Caco-2 (cell line): ENCODE measurements around the gene GABPB1. TPM values are rescaled to one million over a fixed set of nuclear protein-coding genes. Genes with fewer than 3 reads are reported as not detected.

Experiments used
- BruUV-seq: library from RNA; stranded (reverse); fragments of 400-500 nt; replicated peaks from 2 replicates; lab custom pipeline; 2021; lab: Mats Ljungman, UMichigan
- CTCF ChIA-PET: fragments of 300-600 bp; sonication (Branson Sonifier 250); formaldehyde crosslinking; loops from one replicate; lab custom pipeline; 2022; ENCODE audit warnings: antibody characterized with exemption; lab: Charles Lee
- POLR2A ChIA-PET: fragments of 300-600 bp; sonication (Branson Sonifier 250); formaldehyde crosslinking; loops from one replicate; lab custom pipeline; 2022; ENCODE audit warnings: antibody characterized with exemption; lab: Charles Lee
- DNase-seq, 2 experiments: peaks; one replicate each; pipeline versions ENCODE4 v3.0.0 to v3.0.0-alpha.2; 2020 to 2022
- H3K27me3 ChIP-seq: replicated peaks from 2 replicates; pipeline ENCODE4 v1.6.0; 2011; ENCODE audit warnings: low read length; ENCODE audit not compliant: control insufficient read depth, insufficient read depth
- H3K36me3 ChIP-seq: 2 replicates; pipeline ENCODE4 v1.5.1; 2011; ENCODE audit warnings: low read length; ENCODE audit not compliant: control insufficient read depth, insufficient read depth
- H3K4me1 ChIP-seq: fragments of 250-450 bp; sonication (Bioruptor Pico); 2 replicates; pipeline ENCODE4 v1.5.1; 2020; ENCODE audit warnings: mild to moderate bottlenecking
- H3K4me3 ChIP-seq: 2 replicates; pipeline ENCODE4 v1.5.1; 2011; ENCODE audit warnings: low read depth, mild to moderate bottlenecking, control low read depth, low read length
- H3K9me3 ChIP-seq: fragments of 250-450 bp; sonication (Bioruptor Pico); 2 replicates; pipeline ENCODE4 v1.5.1; 2020; ENCODE audit warnings: mild to moderate bottlenecking, moderate library complexity
- H3K27ac Mint-ChIP-seq: one replicate; pipeline ENCODE4 v1.8.0; 2022; ENCODE audit warnings: mixed read lengths; ENCODE audit not compliant: unreplicated experiment
- H3K27me3 Mint-ChIP-seq: one replicate; pipeline ENCODE4 v1.8.0; 2022; ENCODE audit warnings: mixed read lengths; ENCODE audit not compliant: insufficient read depth, unreplicated experiment
- H3K36me3 Mint-ChIP-seq: one replicate; pipeline ENCODE4 v1.8.0; 2022; ENCODE audit warnings: mild to moderate bottlenecking, mixed read lengths; ENCODE audit not compliant: insufficient read depth, unreplicated experiment
- H3K4me1 Mint-ChIP-seq: one replicate; pipeline ENCODE4 v1.8.0; 2022; ENCODE audit warnings: low read depth, mixed read lengths; ENCODE audit not compliant: unreplicated experiment
- H3K4me3 Mint-ChIP-seq: one replicate; pipeline ENCODE4 v1.8.0; 2022; ENCODE audit warnings: mild to moderate bottlenecking, moderate library complexity, mixed read lengths; ENCODE audit not compliant: unreplicated experiment
- H3K9me3 Mint-ChIP-seq: one replicate; pipeline ENCODE4 v1.8.0; 2022; ENCODE audit warnings: mixed read lengths; ENCODE audit not compliant: unreplicated experiment
- intact Hi-C: fragments of 100-400 bp; cut with micrococcal nuclease; formaldehyde crosslinking; loops from one replicate; pipeline ENCODE4 v1.10.0; 2022; ENCODE audit not compliant: unreplicated experiment
- total RNA-seq: library from RNA; stranded (reverse); gene quantifications from 2 replicates; pipeline ENCODE4 v1.2.3, GENCODE V29; 2022
- TF ChIP-seq, protein P1 (sequence below), 2 experiments: fragments of 200-600 bp in 1 of 2; IDR thresholded peaks; 1 replicate in 1 of 2; 2 replicates in 1 of 2; pipeline versions ENCODE4 v1.5.1 to v1.8.0; 2011 to 2022; ENCODE audit warnings: antibody characterized with exemption in 1 of 2, control low read depth in 1 of 2, inconsistent platforms in 1 of 2, low read depth in 1 of 2, low read length in 1 of 2, mild to moderate bottlenecking in 1 of 2, moderate library complexity in 1 of 2; ENCODE audit not compliant: insufficient read depth in 1 of 2, severe bottlenecking in 1 of 2, unreplicated experiment in 1 of 2

The GABPB1 gene
- total RNA-seq, 1 experiment from 2014 or later, result 44.7 TPM

DNA sequence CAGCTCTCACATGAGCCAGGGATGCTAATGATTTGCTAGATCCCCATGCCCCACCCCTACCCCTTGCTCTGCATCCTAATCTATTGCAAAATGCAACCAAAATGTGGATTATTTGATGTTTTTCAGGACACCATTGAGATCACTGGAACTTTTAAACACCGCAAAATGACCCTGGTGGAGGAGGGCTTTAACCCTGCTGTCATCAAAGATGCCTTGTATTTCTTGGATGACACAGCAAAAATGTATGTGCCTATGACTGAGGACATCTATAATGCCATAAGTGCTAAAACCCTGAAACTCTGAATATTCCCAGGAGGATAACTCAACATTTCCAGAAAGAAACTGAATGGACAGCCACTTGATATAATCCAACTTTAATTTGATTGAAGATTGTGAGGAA is 119.2 kb downstream of the GABPB1 start:
- TF ChIP-seq, protein P1, sequence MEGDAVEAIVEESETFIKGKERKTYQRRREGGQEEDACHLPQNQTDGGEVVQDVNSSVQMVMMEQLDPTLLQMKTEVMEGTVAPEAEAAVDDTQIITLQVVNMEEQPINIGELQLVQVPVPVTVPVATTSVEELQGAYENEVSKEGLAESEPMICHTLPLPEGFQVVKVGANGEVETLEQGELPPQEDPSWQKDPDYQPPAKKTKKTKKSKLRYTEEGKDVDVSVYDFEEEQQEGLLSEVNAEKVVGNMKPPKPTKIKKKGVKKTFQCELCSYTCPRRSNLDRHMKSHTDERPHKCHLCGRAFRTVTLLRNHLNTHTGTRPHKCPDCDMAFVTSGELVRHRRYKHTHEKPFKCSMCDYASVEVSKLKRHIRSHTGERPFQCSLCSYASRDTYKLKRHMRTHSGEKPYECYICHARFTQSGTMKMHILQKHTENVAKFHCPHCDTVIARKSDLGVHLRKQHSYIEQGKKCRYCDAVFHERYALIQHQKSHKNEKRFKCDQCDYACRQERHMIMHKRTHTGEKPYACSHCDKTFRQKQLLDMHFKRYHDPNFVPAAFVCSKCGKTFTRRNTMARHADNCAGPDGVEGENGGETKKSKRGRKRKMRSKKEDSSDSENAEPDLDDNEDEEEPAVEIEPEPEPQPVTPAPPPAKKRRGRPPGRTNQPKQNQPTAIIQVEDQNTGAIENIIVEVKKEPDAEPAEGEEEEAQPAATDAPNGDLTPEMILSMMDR (IDR thresholded peaks at IDR 0.05; ENCODE audit: insufficient read depth in 1 of 2, low read depth in 1 of 2, low read length in 1 of 2, severe bottlenecking in 1 of 2, unreplicated experiment in 1 of 2), result no peak
- Mint-ChIP-seq H3K27me3 (no peaks in the 10 kb centered on the region), H3K9me3 (no peaks in the 10 kb centered on the region), H3K27ac (no peak overlapping the region), H3K36me3 (no peaks in the 10 kb centered on the region), H3K4me3 (no peak overlapping the region), H3K4me1 (no peaks in the 10 kb centered on the region)
- Histone ChIP-seq H3K36me3 (no peaks in the 10 kb centered on the region), H3K9me3 (no peaks in the 10 kb centered on the region), H3K4me1 (no peaks in the 10 kb centered on the region), H3K27me3 (no peaks in the 10 kb centered on the region), H3K4me3 (no peak overlapping the region)
- POLR2A ChIA-PET, result no interaction called here
- intact Hi-C loops, result no loop called here
- no peak for DNase-seq
- BruUV-seq, result no TSS peak
- CTCF ChIA-PET, result no interaction called here

GRCh38 chr15:50234764-50235163 is 120.2 kb downstream of the GABPB1 start:
- ChIA-PET POLR2A (no interaction called here), CTCF (no interaction called here)
- no peaks in the 10 kb centered on the region for H3K36me3 Mint-ChIP-seq
- Histone ChIP-seq H3K9me3 (no peaks in the 10 kb centered on the region), H3K36me3 (no peaks in the 10 kb centered on the region), H3K4me1 (no peaks in the 10 kb centered on the region), H3K27me3 (no peaks in the 10 kb centered on the region), H3K4me3 (no peak overlapping the region)
- BruUV-seq, result no TSS peak
- H3K9me3 Mint-ChIP-seq, result no peaks in the 10 kb centered on the region
- H3K27ac Mint-ChIP-seq, result no peak overlapping the region
- intact Hi-C loops, result no loop called here
- no peak for DNase-seq
- TF ChIP-seq, protein P1 (IDR thresholded peaks at IDR 0.05; ENCODE audit: insufficient read depth in 1 of 2, low read depth in 1 of 2, low read length in 1 of 2, severe bottlenecking in 1 of 2, unreplicated experiment in 1 of 2), result no peak
- H3K4me3 Mint-ChIP-seq, result no peak overlapping the region
- H3K27me3 Mint-ChIP-seq, result no peaks in the 10 kb centered on the region
- H3K4me1 Mint-ChIP-seq, result no peaks in the 10 kb centered on the region

- no peak overlapping the region for H3K27ac Mint-ChIP-seq
- POLR2A ChIA-PET, result no interaction called here
- intact Hi-C loops, result no loop called here
Observed at GRCh38 chr15:50233192-50233736, 121.7 kb downstream of the GABPB1 start.

More at GRCh38 chr15:50233192-50233736, 121.7 kb downstream of the GABPB1 start:
- Mint-ChIP-seq H3K4me3 (no peak overlapping the region), H3K27me3 (no peaks in the 10 kb centered on the region), H3K36me3 (no peaks in the 10 kb centered on the region), H3K9me3 (no peaks in the 10 kb centered on the region), H3K4me1 (no peaks in the 10 kb centered on the region)
- Histone ChIP-seq H3K9me3 (no peaks in the 10 kb centered on the region), H3K36me3 (no peaks in the 10 kb centered on the region), H3K4me1 (no peaks in the 10 kb centered on the region), H3K27me3 (no peaks in the 10 kb centered on the region), H3K4me3 (no peak overlapping the region)
- TF ChIP-seq, protein P1 (IDR thresholded peaks at IDR 0.05; ENCODE audit: insufficient read depth in 1 of 2, low read depth in 1 of 2, low read length in 1 of 2, severe bottlenecking in 1 of 2, unreplicated experiment in 1 of 2), result no peak
- no peak for DNase-seq
- no TSS peak for BruUV-seq
- CTCF ChIA-PET, result no interaction called here
